HCT116 (cell line): ENCODE data around the gene AGPAT3. TPM values are rescaled to one million over a fixed set of nuclear protein-coding genes. Genes with fewer than 3 reads are reported as not detected.

Source experiments
- ATAC-seq: fragments of 200-7000 bp; cut with Tn5 transposase; 2 replicates; pipeline ENCODE4 v1.9.1; 2020; ENCODE audit warnings: mild to moderate bottlenecking, moderate library complexity
- BruUV-seq: library from RNA; stranded (reverse); fragments of 400-500 nt; replicated peaks from 2 replicates; lab custom pipeline; 2021; lab: Mats Ljungman, UMichigan
- CTCF ChIA-PET: fragments of 300-600 bp; sonication (Branson Sonifier 250); formaldehyde crosslinking; loops from one replicate; lab custom pipeline; 2021; ENCODE audit warnings: antibody characterized with exemption; lab: Charles Lee
- POLR2A ChIA-PET: fragments of 300-600, 350-600 bp; sonication (Branson Sonifier 250); formaldehyde crosslinking; loops from one replicate; lab custom pipeline; 2021; ENCODE audit warnings: antibody characterized with exemption; lab: Charles Lee
- RAD21 ChIA-PET, 2 experiments: fragments of 300-600 bp; sonication (Branson Sonifier 250); formaldehyde crosslinking; loops; one replicate each; lab custom pipeline; 2023; ENCODE audit warnings: low total read pairs in 2 of 2; ENCODE audit not compliant: uncharacterized antibody in 2 of 2, unreplicated experiment in 2 of 2, low non-redundant PET in 1 of 2; lab: Charles Lee
- DNase-seq: peaks from one replicate; pipeline ENCODE4 v3.0.0-alpha.2; 2010; ENCODE audit warnings: low read depth, low spot score
- H2AFZ ChIP-seq: fragments of 200-600 bp; shearing (Covaris generic), sonication (generic); 2 replicates; pipeline ENCODE4 v1.6.1; 2017; ENCODE audit warnings: low read depth, mixed run types, mixed read lengths, antibody characterized with exemption, low read length; ENCODE audit not compliant: poor library complexity, severe bottlenecking
- H3K27ac ChIP-seq: 2 replicates; pipeline ENCODE4 v1.5.1; 2012; ENCODE audit warnings: low read depth, low read length
- H3K27me3 ChIP-seq: fragments of 200-600 bp; sonication (generic); 2 replicates; pipeline ENCODE4 v1.6.1; 2016; ENCODE audit warnings: mixed run types, low read length, mixed read lengths; ENCODE audit not compliant: insufficient read depth
- H3K36me3 ChIP-seq, 2 experiments: fragments of 200-500 bp in 1 of 2; fragments of 200-600 bp in 1 of 2; sonication (Bioruptor generic) in 1 of 2; sonication (generic) in 1 of 2; 2 replicates each; pipeline versions ENCODE4 v1.5.1 to v1.6.1; 2014 to 2016; ENCODE audit warnings: low read length in 2 of 2, inconsistent platforms in 1 of 2, mixed read lengths in 1 of 2, mixed run types in 1 of 2; ENCODE audit not compliant: insufficient read depth in 2 of 2, control insufficient read depth in 1 of 2
- H3K4me1 ChIP-seq, 2 experiments: fragments of 200-600 bp in 1 of 2; sonication (generic) in 1 of 2; 2 replicates each; pipeline versions ENCODE4 v1.5.1 to v1.6.1; 2012 to 2017; ENCODE audit warnings: low read length in 2 of 2, inconsistent platforms in 1 of 2, mild to moderate bottlenecking in 1 of 2, mixed read lengths in 1 of 2, mixed run types in 1 of 2, moderate library complexity in 1 of 2; ENCODE audit not compliant: insufficient read depth in 2 of 2, control insufficient read depth in 1 of 2
- H3K4me2 ChIP-seq: fragments of 200-600 bp; sonication (generic); 2 replicates; pipeline ENCODE4 v1.6.1; 2017; ENCODE audit warnings: mixed run types, low read length, mixed read lengths
- H3K4me3 ChIP-seq, 2 experiments: fragments of 200-600 bp in 1 of 2; sonication (generic) in 1 of 2; replicated peaks in 1 of 2; 2 replicates each; pipeline ENCODE4 v1.5.1; 2011 to 2016; ENCODE audit warnings: low read length in 2 of 2, control low read depth in 1 of 2, low read depth in 1 of 2, mild to moderate bottlenecking in 1 of 2, mixed read lengths in 1 of 2, mixed run types in 1 of 2
- H3K79me2 ChIP-seq: fragments of 200-600 bp; sonication (generic); 2 replicates; pipeline ENCODE4 v1.6.1; 2017; ENCODE audit warnings: mild to moderate bottlenecking, mixed run types, low read length, moderate library complexity, mixed read lengths; ENCODE audit not compliant: insufficient read depth
- H3K9ac ChIP-seq: fragments of 200-600 bp; sonication (generic); 2 replicates; pipeline ENCODE4 v1.6.1; 2016; ENCODE audit warnings: low read length, mixed read lengths
- H3K9me2 ChIP-seq: fragments of 200-600 bp; sonication (generic), shearing (Covaris generic); 2 replicates; pipeline ENCODE4 v1.6.1; 2017; ENCODE audit warnings: mixed run types, mild to moderate bottlenecking, moderate library complexity; ENCODE audit not compliant: insufficient read depth
- H3K9me3 ChIP-seq, 2 experiments: fragments of 200-500 bp in 1 of 2; fragments of 200-600 bp in 1 of 2; sonication (Bioruptor generic) in 1 of 2; sonication (generic) in 1 of 2; 2 replicates each; pipeline ENCODE4 v1.6.1; 2014 to 2017; ENCODE audit warnings: low read length in 2 of 2, mixed read lengths in 2 of 2, inconsistent platforms in 1 of 2, low read depth in 1 of 2, mild to moderate bottlenecking in 1 of 2, mixed run types in 1 of 2, moderate library complexity in 1 of 2; ENCODE audit not compliant: control insufficient read depth in 1 of 2, insufficient read depth in 1 of 2
- H4K20me1 ChIP-seq: fragments of 200-600 bp; sonication (generic), shearing (Covaris generic); 2 replicates; pipeline ENCODE4 v1.6.1; 2017; ENCODE audit warnings: mixed run types, mild to moderate bottlenecking, moderate library complexity; ENCODE audit not compliant: insufficient read depth
- ATF3 ChIP-seq: IDR thresholded peaks from 2 replicates; pipeline ENCODE4 v1.6.1; 2012
- CBX3 ChIP-seq: IDR thresholded peaks from 2 replicates; pipeline ENCODE4 v1.6.1; 2012; ENCODE audit warnings: low read depth
- CEBPB ChIP-seq: IDR thresholded peaks from 2 replicates; pipeline ENCODE4 v1.6.1; 2012; ENCODE audit warnings: low read depth
- EGR1 ChIP-seq: IDR thresholded peaks from 2 replicates; pipeline ENCODE4 v1.6.1; 2012; ENCODE audit warnings: low read depth
- ELF1 ChIP-seq: IDR thresholded peaks from 2 replicates; pipeline ENCODE4 v1.6.1; 2012; ENCODE audit warnings: low read depth, borderline replicate concordance
- EZH2 ChIP-seq: fragments of 200-600 bp; sonication (generic); IDR thresholded peaks from 2 replicates; pipeline ENCODE4 v1.6.1; 2017; ENCODE audit warnings: antibody characterized with exemption, mixed run types
- EZH2phosphoT487 ChIP-seq: fragments of 200-600 bp; IDR thresholded peaks from 2 replicates; pipeline ENCODE4 v1.6.1; 2018; ENCODE audit warnings: antibody characterized with exemption, borderline replicate concordance
- FOSL1 ChIP-seq: IDR thresholded peaks from 2 replicates; pipeline ENCODE4 v1.6.1; 2012; ENCODE audit warnings: low read depth
- JUND ChIP-seq: IDR thresholded peaks from 2 replicates; pipeline ENCODE4 v1.6.1; 2012
- MAX ChIP-seq: IDR thresholded peaks from 2 replicates; pipeline ENCODE4 v1.6.1; 2012
- POLR2AphosphoS5 ChIP-seq: IDR thresholded peaks from 2 replicates; pipeline ENCODE4 v1.6.1; 2011; ENCODE audit warnings: mild to moderate bottlenecking, low read depth, low read length, moderate library complexity
- RAD21 ChIP-seq: IDR thresholded peaks from 2 replicates; pipeline ENCODE4 v1.6.1; 2012; ENCODE audit warnings: low read depth, mild to moderate bottlenecking
- REST ChIP-seq: IDR thresholded peaks from 2 replicates; pipeline ENCODE4 v1.6.1; 2012; ENCODE audit warnings: low read depth
- SP1 ChIP-seq: IDR thresholded peaks from 2 replicates; pipeline ENCODE4 v1.6.1; 2012; ENCODE audit warnings: low read depth
- SRF ChIP-seq: IDR thresholded peaks from 2 replicates; pipeline ENCODE4 v1.6.1; 2012; ENCODE audit warnings: low read depth
- YY1 ChIP-seq: IDR thresholded peaks from 2 replicates; pipeline ENCODE4 v1.6.1; 2011; ENCODE audit warnings: low read length, low read depth, moderate library complexity, mild to moderate bottlenecking; ENCODE audit not compliant: insufficient replicate concordance; ENCODE audit errors: extremely low read depth
- ZNF274 ChIP-seq: fragments of 200-500 bp; sonication (Bioruptor generic); IDR thresholded peaks from 2 replicates; pipeline ENCODE4 v1.6.1; 2014; ENCODE audit warnings: mild to moderate bottlenecking, low read depth, low read length, inconsistent platforms
- intact Hi-C: fragments of 100-400 bp; cut with micrococcal nuclease; formaldehyde crosslinking; loops from 2 replicates; pipeline ENCODE4 v1.10.0; 2022
- total RNA-seq: library from RNA; stranded (reverse); gene quantifications from one replicate; pipeline ENCODE4 v1.2.1, GENCODE V29; 2021; ENCODE audit not compliant: unreplicated experiment

Gene AGPAT3
- total RNA-seq, 1 experiment from 2014 or later: 54.1 TPM

GRCh38 chr21:43840259-43840658 is 24.8 kb upstream of the AGPAT3 start:
- ATAC-seq: no peak
- Histone ChIP-seq H3K9me2 (no peaks in the 10 kb centered on the region), H3K27me3 (no peaks in the 10 kb centered on the region), H3K79me2 (no peaks in the 10 kb centered on the region), H3K4me1 (no peaks in the 10 kb centered on the region), H3K9me3 (no peaks in the 10 kb centered on the region), H3K9ac (no peak overlapping the region), H3K36me3 (no peaks in the 10 kb centered on the region), H3K4me2 (no peak overlapping the region), H3K4me3 (no peak overlapping the region), H3K27ac (no peak overlapping the region), H4K20me1 (no peaks in the 10 kb centered on the region), H2AFZ (no peak overlapping the region)
- intact Hi-C loops: no loop called here
- ChIA-PET RAD21 (no interaction called here), POLR2A (no interaction called here), CTCF (no interaction called here)
- no peak for DNase-seq
- no TSS peak for BruUV-seq
- TF ChIP-seq RAD21 (no peak), CBX3 (no peak), EZH2 (no peak), SRF (no peak), ELF1 (no peak), POLR2AphosphoS5 (no peak), YY1 (no peak), EGR1 (no peak), JUND (no peak), EZH2phosphoT487 (no peak), ATF3 (no peak), ZNF274 (no peak), SP1 (no peak), REST (no peak), CEBPB (no peak), MAX (no peak), FOSL1 (no peak)
